Amniotic epithelial cell (primary cell): Measurements from ENCODE around the gene CDC42BPB.

Source experiments
- DNase-seq: peaks from one replicate; pipeline ENCODE4 v3.0.0-alpha.2; 2010; ENCODE audit warnings: low read depth

CDC42BPB gene

GRCh38 chr14:103016071-103016470 lies 41.3 kb downstream of the CDC42BPB start:
- DNase-seq: no peak

GRCh38 chr14:103015426-103015825 lies 41.9 kb downstream of the CDC42BPB start:
- no peak for DNase-seq

GRCh38 chr14:103014466-103015228 lies 42.7 kb downstream of the CDC42BPB start:
- DNase-seq: peak; percentile 43

- DNase-seq: no peak
Measured at GRCh38 chr14:103013028-103013427, 44.3 kb downstream of the CDC42BPB start.

GRCh38 chr14:103009559-103009958 lies 47.8 kb downstream of the CDC42BPB start:
- DNase-seq: no peak

GRCh38 chr14:103008768-103009357 lies 48.5 kb downstream of the CDC42BPB start:
- DNase-seq: no peak

GRCh38 chr14:103008126-103008525 lies 49.2 kb downstream of the CDC42BPB start:
- DNase-seq: no peak

GRCh38 chr14:103007555-103007954 lies 49.8 kb downstream of the CDC42BPB start:
- DNase-seq: no peak

GRCh38 chr14:103006991-103007520 lies 50.3 kb downstream of the CDC42BPB start:
- no peak for DNase-seq

- DNase-seq: no peak
Measured at GRCh38 chr14:103006106-103006505, 51.2 kb downstream of the CDC42BPB start.

- no peak for DNase-seq
Measured at GRCh38 chr14:103003850-103004249, 53.5 kb downstream of the CDC42BPB start.

- DNase-seq: no peak
Measured at GRCh38 chr14:103003351-103003615, 54.1 kb downstream of the CDC42BPB start.

- no peak for DNase-seq
Measured at GRCh38 chr14:103002578-103003350, 54.6 kb downstream of the CDC42BPB start.

- no peak for DNase-seq
Measured at GRCh38 chr14:103001651-103002396, 55.5 kb downstream of the CDC42BPB start.

GRCh38 chr14:103001226-103001625 lies 56.1 kb downstream of the CDC42BPB start:
- DNase-seq: no peak

GRCh38 chr14:103000291-103000921 lies 56.9 kb downstream of the CDC42BPB start:
- DNase-seq: peak; percentile 31

- DNase-seq: peak; percentile 59
Measured at GRCh38 chr14:102999227-102999895, 58.0 kb downstream of the CDC42BPB start.

GRCh38 chr14:102998393-102998792 lies 59.0 kb downstream of the CDC42BPB start:
- peak; percentile 71 for DNase-seq

GRCh38 chr14:102996941-102997340 lies 60.4 kb downstream of the CDC42BPB start:
- DNase-seq: no peak

- DNase-seq: no peak
Measured at GRCh38 chr14:102994689-102995088, 62.7 kb downstream of the CDC42BPB start.

GRCh38 chr14:102993523-102993922 lies 63.8 kb downstream of the CDC42BPB start:
- peak; percentile 49 for DNase-seq
